ENCODE measurements around the gene ASPSCR1. TPM values are rescaled to one million over a fixed set of nuclear protein-coding genes. Genes with fewer than 3 reads are reported as not detected.

ASPSCR1 gene
- total and polyA plus RNA-seq, 2 of the 13 experiments (the other 11 are each of a cell fraction or from before 2014, with no cell fraction given), result 274 to 314 TPM

GRCh38 chr17:82023447-82024241 is 46.2 kb downstream of the ASPSCR1 start (continued):
- TF ChIP-seq ZNF280B (CRISPR knock-in tag; IDR thresholded peaks at IDR 0.05; ENCODE audit: borderline replicate concordance) (peak; percentile 71; the same call in 1 of the 2 replicates), ZNF34 (CRISPR knock-in tag; IDR thresholded peaks at IDR 0.05; ENCODE audit: borderline replicate concordance) (no peak), CBX5 (CRISPR knock-in tag; IDR thresholded peaks at IDR 0.05; ENCODE audit: borderline replicate concordance) (no peak), PREB (CRISPR knock-in tag; IDR thresholded peaks at IDR 0.05) (no peak; the same call in 1 of the 2 replicates), POGK (CRISPR knock-in tag; conservative IDR thresholded peaks at IDR 0.05) (no peak), MYNN (CRISPR knock-in tag; IDR thresholded peaks at IDR 0.05; ENCODE audit: low read depth) (no peak), ZNF432 (CRISPR knock-in tag; IDR thresholded peaks at IDR 0.05; ENCODE audit: borderline replicate concordance) (no peak)
- TF ChIP-seq, protein P1, sequence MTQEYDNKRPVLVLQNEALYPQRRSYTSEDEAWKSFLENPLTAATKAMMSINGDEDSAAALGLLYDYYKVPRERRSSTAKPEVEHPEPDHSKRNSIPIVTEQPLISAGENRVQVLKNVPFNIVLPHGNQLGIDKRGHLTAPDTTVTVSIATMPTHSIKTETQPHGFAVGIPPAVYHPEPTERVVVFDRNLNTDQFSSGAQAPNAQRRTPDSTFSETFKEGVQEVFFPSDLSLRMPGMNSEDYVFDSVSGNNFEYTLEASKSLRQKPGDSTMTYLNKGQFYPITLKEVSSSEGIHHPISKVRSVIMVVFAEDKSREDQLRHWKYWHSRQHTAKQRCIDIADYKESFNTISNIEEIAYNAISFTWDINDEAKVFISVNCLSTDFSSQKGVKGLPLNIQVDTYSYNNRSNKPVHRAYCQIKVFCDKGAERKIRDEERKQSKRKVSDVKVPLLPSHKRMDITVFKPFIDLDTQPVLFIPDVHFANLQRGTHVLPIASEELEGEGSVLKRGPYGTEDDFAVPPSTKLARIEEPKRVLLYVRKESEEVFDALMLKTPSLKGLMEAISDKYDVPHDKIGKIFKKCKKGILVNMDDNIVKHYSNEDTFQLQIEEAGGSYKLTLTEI (CRISPR knock-in tag; conservative IDR thresholded peaks at IDR 0.05), result no peak
- TF ChIP-seq, protein P2, sequence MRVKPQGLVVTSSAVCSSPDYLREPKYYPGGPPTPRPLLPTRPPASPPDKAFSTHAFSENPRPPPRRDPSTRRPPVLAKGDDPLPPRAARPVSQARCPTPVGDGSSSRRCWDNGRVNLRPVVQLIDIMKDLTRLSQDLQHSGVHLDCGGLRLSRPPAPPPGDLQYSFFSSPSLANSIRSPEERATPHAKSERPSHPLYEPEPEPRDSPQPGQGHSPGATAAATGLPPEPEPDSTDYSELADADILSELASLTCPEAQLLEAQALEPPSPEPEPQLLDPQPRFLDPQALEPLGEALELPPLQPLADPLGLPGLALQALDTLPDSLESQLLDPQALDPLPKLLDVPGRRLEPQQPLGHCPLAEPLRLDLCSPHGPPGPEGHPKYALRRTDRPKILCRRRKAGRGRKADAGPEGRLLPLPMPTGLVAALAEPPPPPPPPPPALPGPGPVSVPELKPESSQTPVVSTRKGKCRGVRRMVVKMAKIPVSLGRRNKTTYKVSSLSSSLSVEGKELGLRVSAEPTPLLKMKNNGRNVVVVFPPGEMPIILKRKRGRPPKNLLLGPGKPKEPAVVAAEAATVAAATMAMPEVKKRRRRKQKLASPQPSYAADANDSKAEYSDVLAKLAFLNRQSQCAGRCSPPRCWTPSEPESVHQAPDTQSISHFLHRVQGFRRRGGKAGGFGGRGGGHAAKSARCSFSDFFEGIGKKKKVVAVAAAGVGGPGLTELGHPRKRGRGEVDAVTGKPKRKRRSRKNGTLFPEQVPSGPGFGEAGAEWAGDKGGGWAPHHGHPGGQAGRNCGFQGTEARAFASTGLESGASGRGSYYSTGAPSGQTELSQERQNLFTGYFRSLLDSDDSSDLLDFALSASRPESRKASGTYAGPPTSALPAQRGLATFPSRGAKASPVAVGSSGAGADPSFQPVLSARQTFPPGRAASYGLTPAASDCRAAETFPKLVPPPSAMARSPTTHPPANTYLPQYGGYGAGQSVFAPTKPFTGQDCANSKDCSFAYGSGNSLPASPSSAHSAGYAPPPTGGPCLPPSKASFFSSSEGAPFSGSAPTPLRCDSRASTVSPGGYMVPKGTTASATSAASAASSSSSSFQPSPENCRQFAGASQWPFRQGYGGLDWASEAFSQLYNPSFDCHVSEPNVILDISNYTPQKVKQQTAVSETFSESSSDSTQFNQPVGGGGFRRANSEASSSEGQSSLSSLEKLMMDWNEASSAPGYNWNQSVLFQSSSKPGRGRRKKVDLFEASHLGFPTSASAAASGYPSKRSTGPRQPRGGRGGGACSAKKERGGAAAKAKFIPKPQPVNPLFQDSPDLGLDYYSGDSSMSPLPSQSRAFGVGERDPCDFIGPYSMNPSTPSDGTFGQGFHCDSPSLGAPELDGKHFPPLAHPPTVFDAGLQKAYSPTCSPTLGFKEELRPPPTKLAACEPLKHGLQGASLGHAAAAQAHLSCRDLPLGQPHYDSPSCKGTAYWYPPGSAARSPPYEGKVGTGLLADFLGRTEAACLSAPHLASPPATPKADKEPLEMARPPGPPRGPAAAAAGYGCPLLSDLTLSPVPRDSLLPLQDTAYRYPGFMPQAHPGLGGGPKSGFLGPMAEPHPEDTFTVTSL (CRISPR knock-in tag; IDR thresholded peaks at IDR 0.05; ENCODE audit: borderline replicate concordance), result no peak
- TF ChIP-seq, protein P3, sequence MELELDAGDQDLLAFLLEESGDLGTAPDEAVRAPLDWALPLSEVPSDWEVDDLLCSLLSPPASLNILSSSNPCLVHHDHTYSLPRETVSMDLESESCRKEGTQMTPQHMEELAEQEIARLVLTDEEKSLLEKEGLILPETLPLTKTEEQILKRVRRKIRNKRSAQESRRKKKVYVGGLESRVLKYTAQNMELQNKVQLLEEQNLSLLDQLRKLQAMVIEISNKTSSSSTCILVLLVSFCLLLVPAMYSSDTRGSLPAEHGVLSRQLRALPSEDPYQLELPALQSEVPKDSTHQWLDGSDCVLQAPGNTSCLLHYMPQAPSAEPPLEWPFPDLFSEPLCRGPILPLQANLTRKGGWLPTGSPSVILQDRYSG (CRISPR knock-in tag; IDR thresholded peaks at IDR 0.05), result no peak
